Activated T-helper 17 cell treated with anti-CD3 and anti-CD28 coated beads, Interleukin-2, amount 50 U/mL, for 72 hours (primary cell): ENCODE results near the gene LBHD1. TPM values are rescaled to one million over a fixed set of nuclear protein-coding genes. Genes with fewer than 3 reads are reported as not detected.
"Not testable (repeated sequence)": the region's sequence is repeated elsewhere in the genome, so short reads cannot be mapped to it uniquely, and the experiment has no call there.

ENCODE experiments used
- ATAC-seq: fragments of 150-1000 bp; cut with Tn5 transposase; replicated peaks from 2 replicates; pipeline ENCODE4 v1.10.0; 2021; ENCODE audit warnings: mild to moderate bottlenecking, moderate library complexity
- H3K27ac Mint-ChIP-seq: one replicate; pipeline ENCODE4 v1.8.0; 2022; ENCODE audit warnings: mixed read lengths
- H3K27me3 Mint-ChIP-seq: one replicate; pipeline ENCODE4 v1.8.0; 2022; ENCODE audit warnings: mixed read lengths
- H3K36me3 Mint-ChIP-seq: one replicate; pipeline ENCODE4 v1.8.0; 2022; ENCODE audit warnings: low read depth, mild to moderate bottlenecking, mixed read lengths
- H3K4me1 Mint-ChIP-seq: one replicate; pipeline ENCODE4 v1.8.0; 2022; ENCODE audit warnings: mixed read lengths
- H3K4me3 Mint-ChIP-seq: one replicate; pipeline ENCODE4 v1.8.0; 2022; ENCODE audit warnings: mild to moderate bottlenecking, mixed read lengths
- H3K9me3 Mint-ChIP-seq: one replicate; pipeline ENCODE4 v1.8.0; 2022; ENCODE audit warnings: mixed read lengths
- total RNA-seq, 2 donors: library from RNA; stranded (reverse); gene quantifications; one replicate each; pipeline ENCODE4 v1.2.3, GENCODE V29; 2022

Gene LBHD1
- total RNA-seq, 2 donors from 2014 or later: 27.0 to 28.5 TPM

DNA sequence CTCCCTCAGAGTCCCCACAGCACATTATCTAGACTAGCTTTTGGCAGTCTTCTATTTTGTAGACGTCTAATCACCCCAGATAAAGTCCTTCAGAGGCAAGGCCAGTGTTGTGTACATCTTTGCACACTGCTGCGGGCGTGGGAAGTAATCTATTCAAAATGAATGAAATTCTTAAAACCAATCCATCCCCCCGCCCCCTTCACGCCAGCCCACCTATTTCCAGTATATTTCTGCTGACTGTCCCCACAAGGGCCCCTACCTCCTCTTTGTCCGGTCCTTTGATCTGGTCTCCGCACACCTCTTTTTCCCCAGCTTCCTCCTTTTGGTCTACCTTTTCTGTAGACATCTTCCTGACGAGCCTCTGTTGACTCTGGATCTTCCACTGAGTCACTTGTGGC is 34.8 kb upstream of the LBHD1 start:
- Mint-ChIP-seq H3K4me3 (peak overlapping the region; percentile 80), H3K36me3 (peaks cover 51% of the 10 kb centered on the region), H3K9me3 (no peaks in the 10 kb centered on the region), H3K27ac (no peak overlapping the region), H3K4me1 (peaks cover 30% of the 10 kb centered on the region), H3K27me3 (no peaks in the 10 kb centered on the region)
- no peak for ATAC-seq

DNA sequence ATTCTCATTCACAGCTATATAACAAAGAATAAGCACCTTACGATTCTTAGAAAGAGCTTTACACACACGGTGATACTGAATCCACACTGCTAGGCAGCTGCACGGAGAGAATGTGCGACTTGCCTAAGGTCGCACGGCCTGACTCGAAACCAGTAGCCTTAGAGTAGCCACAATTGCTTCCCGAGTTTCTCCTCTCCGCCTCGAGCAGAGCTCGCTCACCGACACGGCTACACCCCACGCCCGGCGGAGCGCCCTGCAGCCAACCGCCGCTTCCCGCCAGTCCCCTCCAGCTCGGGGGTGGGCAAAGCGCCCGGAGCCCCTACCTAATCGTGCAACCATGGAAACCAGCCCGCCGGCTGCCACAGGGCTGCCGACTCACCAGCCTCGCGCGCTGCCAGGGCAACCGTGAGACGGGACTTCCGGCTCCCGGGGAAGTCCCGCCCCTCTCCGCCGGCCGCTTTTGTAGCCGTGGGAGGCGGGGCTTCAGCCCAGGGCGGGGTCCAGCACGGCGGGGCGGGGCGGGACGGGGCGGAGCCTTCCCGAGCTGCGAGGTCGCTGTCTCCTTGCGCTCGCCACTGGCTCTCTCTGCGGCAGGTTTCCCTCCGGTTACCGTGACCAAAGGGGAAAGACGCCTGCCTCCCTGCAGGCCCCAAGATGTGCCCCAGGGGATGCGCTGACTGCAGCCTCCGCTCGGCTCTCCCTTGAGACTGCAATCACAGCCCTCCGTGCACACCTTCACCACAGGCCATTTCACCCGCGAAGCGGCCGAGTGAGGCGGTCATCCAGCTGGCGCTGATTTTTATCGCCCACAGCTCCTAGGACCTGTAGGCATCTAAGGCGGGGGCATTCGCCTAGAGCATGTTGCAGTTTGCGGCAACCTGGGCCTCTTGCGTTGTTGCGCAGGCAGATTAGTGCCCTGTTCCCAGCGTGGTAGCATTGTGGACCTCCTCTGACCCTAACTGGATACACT is 34.1 kb upstream of the LBHD1 start:
- no peaks in the 10 kb centered on the region for H3K27me3 Mint-ChIP-seq
- peak; percentile 77 for ATAC-seq
- H3K4me1 Mint-ChIP-seq: peaks cover 30% of the 10 kb centered on the region
- peaks cover 51% of the 10 kb centered on the region for H3K36me3 Mint-ChIP-seq
- no peaks in the 10 kb centered on the region for H3K9me3 Mint-ChIP-seq
- peak overlapping the region; percentile 46 for H3K27ac Mint-ChIP-seq
- H3K4me3 Mint-ChIP-seq: peak overlapping the region; percentile 80

DNA sequence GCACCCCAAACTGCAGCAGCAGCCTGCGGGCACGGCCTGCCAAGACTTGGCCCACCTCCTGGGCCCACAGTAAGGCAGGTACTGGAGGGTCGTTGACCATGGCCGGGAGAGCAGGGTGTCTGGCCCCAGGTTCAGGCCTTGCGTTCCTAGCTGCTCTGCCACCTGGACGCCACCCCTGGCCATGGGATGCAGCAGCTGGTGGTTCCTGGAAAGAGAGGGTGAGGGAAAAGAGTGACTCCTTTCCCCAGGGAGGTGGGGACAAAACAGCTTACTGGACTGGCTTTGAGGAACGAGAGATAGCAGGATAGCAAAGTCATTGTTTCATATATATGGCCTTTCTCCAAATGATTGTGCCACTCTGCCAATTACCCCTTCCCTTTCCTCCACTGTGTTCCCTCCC is 33.3 kb upstream of the LBHD1 start:
- peak overlapping the region; percentile 80 for H3K4me3 Mint-ChIP-seq
- H3K27ac Mint-ChIP-seq: peak overlapping the region; percentile 46
- H3K36me3 Mint-ChIP-seq: peaks cover 50% of the 10 kb centered on the region
- H3K4me1 Mint-ChIP-seq: peaks cover 30% of the 10 kb centered on the region
- H3K27me3 Mint-ChIP-seq: no peaks in the 10 kb centered on the region
- no peaks in the 10 kb centered on the region for H3K9me3 Mint-ChIP-seq
- no peak for ATAC-seq

DNA sequence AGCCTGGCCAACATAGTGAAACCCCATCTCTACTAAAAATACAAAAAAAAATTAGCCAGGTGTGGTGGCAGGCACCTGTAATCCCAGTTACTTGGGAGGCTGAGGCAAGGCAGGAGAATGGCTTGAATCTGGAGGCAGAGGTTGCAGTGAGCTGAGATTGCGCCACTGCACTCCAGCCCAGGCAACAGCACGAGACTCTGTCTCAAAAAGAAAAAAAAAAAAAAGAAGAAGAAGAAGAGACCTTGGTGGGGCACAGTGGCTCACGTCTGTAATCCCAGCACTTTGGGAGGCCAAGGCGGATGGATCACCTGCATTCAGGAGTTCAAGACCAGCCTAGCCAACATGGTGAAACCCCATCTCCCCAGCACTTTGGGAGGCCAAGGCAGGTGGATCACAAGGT is 31.9 kb upstream of the LBHD1 start:
- H3K9me3 Mint-ChIP-seq, ATAC-seq, H3K4me3 Mint-ChIP-seq, H3K27me3 Mint-ChIP-seq, H3K27ac Mint-ChIP-seq: not testable (repeated sequence)
- Mint-ChIP-seq H3K4me1 (peaks cover 26% of the 10 kb centered on the region), H3K36me3 (peaks cover 39% of the 10 kb centered on the region)

DNA sequence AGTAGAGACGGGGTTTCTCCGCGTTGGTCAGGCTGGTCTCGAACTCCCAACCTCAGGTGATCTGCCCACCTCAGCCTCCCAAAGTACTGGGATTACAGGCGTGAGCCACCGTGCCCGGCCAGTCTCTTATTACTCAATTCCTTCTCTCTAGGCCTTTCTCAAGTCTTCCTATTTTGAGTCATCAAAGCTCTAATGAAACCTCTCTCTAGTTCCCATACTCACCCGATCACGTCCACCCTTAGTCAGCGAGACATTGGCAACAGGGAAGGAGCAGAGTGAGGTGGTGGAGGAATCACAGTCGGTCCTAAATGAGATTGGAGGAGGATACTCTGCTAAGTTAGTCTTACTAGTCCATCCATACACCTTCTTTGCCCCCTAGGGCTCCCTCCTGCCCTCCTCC is 30.2 kb upstream of the LBHD1 start:
- Mint-ChIP-seq H3K9me3 (no peaks in the 10 kb centered on the region), H3K27ac (peak overlapping the region; percentile 70)

DNA sequence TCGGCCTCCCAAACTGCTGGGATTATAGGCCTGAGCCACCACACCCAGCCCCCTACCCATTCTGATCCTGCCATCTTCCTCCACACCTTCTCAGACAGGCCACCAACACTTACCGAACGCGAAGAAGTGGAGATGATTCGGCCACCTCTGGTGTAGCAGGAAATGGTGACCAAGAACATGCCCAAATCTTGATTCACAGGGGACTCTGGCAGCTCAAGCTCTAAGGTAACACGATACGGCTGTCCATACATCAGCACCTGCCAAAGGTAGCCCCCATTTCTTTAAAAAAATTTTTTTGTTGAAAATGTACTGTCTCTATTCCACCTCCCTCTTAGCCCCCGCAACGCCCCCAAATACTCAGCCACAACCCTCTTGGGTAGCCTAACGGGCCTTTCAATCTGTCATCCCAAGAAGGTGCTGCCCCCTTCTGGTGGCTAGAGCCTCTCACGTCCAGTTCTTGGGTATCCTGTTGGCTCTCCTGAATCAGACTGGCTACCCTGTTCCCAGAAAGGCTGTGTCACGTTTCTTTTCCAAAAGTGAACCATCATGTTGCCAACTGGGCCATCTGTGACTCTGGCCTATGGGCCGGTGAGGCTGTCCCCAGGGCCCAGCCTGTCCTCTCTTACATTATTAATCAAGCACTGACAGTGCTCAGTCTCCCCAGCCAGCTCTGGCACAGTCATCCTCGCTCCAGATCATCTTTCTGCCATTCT is 22.5 kb upstream of the LBHD1 start:
- Mint-ChIP-seq H3K36me3 (peaks cover 51% of the 10 kb centered on the region), H3K4me3 (no peak overlapping the region), H3K27ac (peak overlapping the region; percentile 9), H3K4me1 (peaks cover 5% of the 10 kb centered on the region), H3K9me3 (no peaks in the 10 kb centered on the region), H3K27me3 (no peaks in the 10 kb centered on the region)
- peak; percentile 91 for ATAC-seq

More for the DNA sequence above, 30.2 kb upstream of the LBHD1 start:
- H3K4me3 Mint-ChIP-seq: peak overlapping the region; percentile 34
- ATAC-seq: peak; percentile 70
- peaks cover 34% of the 10 kb centered on the region for H3K36me3 Mint-ChIP-seq
- H3K4me1 Mint-ChIP-seq: peaks cover 21% of the 10 kb centered on the region
- H3K27me3 Mint-ChIP-seq: no peaks in the 10 kb centered on the region

DNA sequence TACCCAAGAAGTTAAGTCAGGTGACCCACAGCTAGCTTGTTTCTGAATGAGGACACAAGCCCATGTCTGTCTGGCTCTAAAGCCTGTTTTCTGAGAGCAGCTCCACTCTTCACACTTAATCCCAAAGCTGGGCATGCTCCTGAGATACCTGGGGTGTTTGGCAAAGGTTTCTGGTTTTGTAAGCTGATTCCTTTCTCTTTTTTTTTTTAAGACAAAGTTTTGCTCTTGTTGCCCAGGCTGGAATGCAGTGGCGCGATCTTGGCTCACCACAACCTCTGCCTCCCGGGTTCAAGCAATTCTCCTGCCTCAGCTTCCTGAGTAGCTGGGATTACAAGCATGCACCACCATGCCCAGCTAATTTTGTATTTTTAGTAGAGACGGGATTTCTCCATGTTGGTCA is 21.6 kb upstream of the LBHD1 start:
- not testable (repeated sequence) for H3K4me1 Mint-ChIP-seq, H3K27me3 Mint-ChIP-seq, H3K9me3 Mint-ChIP-seq, H3K27ac Mint-ChIP-seq, ATAC-seq, H3K4me3 Mint-ChIP-seq
- H3K36me3 Mint-ChIP-seq: peaks cover 59% of the 10 kb centered on the region

DNA sequence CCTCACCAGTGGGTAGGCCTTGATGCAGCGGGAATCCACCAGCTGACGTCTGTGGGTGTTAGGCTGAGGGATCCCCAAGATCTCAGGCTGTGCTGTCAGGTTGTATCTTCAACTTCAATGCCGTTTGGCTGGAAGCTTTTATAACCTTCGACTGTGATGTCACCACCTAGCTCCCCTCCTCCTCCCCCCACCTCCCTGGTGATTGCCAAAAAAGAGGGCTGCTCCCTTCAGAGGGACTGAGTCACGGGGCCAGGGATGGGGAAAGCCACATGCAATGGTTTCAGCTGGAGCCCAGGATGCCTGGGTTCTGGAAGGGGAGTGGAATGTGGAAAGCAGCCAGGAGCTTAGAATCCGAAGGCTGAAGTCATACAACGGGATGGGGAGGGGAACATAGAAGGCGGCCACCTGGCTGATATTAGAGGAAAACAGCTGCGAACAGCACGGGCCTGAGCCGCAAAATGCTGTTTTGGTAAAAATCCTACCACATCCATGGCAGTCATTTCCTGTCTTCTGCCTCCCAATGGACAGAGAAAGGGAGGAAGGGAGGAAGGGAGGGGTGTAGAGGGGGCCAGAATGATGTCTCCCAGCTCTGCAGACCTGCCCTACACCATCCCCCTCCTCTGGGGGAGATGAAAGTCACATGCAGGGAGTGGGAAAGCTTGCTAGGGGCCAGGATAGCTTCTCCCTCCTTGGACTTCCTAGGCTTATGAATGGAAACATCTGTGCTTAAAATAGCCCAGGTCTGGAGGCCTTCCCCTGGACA is 17.5 kb upstream of the LBHD1 start, which contains the start of gene LRRN4CL:
LRRN4CL (minus strand) TSS at position 110 of the 763 bp plus-strand sequence. CDS start 1,022 bp downstream, outside the sequence.
- Mint-ChIP-seq H3K27ac (no peak within 1 kb of the TSS), H3K4me1 (peaks cover 2% of the 10 kb centered on the region), H3K36me3 (peaks cover 50% of the 10 kb centered on the region), H3K27me3 (peaks cover 3% of the 10 kb centered on the region), H3K4me3 (no peak within 1 kb of the TSS), H3K9me3 (no peaks in the 10 kb centered on the region)
- ATAC-seq: no peak

DNA sequence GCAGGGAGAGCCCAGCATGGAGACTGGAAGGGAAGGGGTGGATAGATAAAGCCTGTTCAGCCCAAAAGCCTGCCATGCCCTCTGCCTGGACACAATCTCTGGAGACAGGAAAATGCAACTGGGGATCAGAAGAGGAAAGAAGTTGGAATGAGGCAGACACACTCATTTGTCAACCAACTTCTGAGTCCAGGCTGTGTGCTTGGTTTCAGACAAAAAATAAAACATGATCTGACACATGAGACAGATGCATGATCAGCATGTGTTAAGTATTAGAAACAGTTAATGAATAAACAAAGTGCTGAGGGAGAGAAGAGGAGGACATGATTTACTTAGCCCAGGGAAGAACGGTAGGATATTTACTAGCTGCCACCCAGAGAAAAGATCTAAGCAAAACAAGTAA is 16.4 kb upstream of the LBHD1 start:
- Mint-ChIP-seq H3K4me1 (no peaks in the 10 kb centered on the region), H3K9me3 (no peaks in the 10 kb centered on the region), H3K27me3 (peaks cover 3% of the 10 kb centered on the region)

DNA sequence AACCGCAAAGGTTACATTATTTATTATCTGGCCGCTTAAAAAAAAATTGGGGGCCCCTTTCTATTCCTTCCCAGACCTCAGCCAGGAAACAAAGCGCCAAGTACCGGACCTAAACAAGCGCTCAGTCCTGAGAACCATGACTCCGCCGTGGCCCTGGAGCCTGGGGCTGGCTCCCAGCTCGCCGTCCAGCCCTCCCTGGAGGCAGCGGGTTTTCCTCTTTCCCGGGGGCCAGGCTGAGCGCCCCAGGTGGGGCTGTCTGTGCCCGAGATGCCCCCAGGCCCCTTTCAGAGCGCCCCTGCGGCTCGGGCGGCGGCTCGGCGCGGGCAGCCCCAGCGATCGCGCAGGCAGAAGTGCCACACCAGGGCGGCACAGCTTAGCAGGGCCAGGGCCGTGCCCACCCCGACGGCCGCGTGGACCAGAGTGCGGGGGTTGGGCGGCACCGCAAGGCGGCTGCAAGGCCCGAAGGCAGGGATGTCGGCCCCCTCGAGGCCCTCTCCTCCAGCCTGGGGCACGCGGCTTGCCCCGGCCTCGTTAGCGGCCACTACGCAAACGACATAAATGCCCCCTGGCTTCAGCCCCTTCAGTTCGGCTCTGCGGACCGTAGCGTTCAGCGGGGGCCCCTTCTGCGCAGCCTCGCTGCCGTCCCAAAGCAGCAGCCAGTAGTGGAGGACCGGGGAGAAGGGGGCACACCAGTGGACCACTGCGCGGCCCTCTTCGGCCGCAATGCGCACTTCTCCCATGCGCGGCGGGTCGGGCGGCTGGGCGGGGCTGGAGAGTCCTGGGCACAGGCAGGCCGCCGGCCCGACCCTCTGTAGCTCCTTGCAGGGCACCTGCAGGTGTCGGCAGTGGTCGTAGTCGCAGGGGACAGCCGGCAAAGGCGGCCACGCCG is 15.7 kb upstream of the LBHD1 start:
- ATAC-seq: no peak
- H3K4me3 Mint-ChIP-seq: no peak overlapping the region

More for the DNA sequence above, 16.4 kb upstream of the LBHD1 start:
- no peak overlapping the region for H3K4me3 Mint-ChIP-seq
- peaks cover 45% of the 10 kb centered on the region for H3K36me3 Mint-ChIP-seq
- H3K27ac Mint-ChIP-seq: no peak overlapping the region
- no peak for ATAC-seq

DNA sequence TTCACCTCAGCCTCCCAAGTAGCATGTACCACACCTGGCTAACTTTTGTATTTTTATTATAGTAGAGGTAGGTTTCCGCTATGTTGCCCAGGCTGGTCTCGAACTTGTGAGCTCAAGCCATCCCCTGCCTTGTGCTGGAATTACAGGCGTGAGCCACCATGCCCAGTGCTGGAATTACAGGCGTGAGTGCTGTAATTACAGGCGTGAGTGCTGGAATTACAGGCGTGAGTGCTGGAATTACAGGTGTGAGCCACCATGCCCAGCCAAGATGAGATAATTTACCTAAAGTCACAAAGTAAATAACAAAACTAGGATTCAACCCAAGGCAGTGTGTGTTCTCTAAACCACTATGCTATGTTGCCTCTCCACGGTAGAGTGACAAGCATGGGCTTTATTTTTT is 10.5 kb upstream of the LBHD1 start:
- no peak for ATAC-seq
- Mint-ChIP-seq H3K27ac (no peak overlapping the region), H3K36me3 (peaks cover 15% of the 10 kb centered on the region), H3K4me1 (peaks cover 13% of the 10 kb centered on the region), H3K27me3 (no peaks in the 10 kb centered on the region), H3K4me3 (no peak overlapping the region), H3K9me3 (no peaks in the 10 kb centered on the region)

More for the DNA sequence above, 15.7 kb upstream of the LBHD1 start:
- Mint-ChIP-seq H3K9me3 (no peaks in the 10 kb centered on the region), H3K4me1 (no peaks in the 10 kb centered on the region), H3K36me3 (peaks cover 39% of the 10 kb centered on the region), H3K27me3 (peaks cover 3% of the 10 kb centered on the region), H3K27ac (no peak overlapping the region)

DNA sequence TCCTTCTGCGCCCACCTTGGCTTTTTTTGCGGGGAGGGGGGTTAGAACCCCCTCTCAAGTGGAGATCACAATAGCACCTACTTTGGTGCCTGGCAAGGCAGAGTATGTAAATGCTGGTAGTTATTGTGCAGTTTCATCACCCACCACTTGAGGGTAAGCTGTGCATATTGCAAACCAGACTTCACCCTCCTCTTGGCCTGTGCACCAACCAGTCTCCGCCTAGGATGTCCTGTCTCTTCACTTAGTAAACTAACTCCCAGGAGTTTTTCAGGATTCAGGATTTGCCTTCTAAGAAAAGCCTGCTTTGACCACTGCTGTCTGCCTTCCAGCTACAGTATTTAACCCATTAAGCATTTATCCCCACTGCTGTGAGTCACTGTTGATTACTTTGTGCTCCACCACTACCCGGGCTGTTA is 8.8 kb upstream of the LBHD1 start:
- H3K27me3 Mint-ChIP-seq: no peaks in the 10 kb centered on the region
- H3K4me3 Mint-ChIP-seq: peak overlapping the region; percentile 42

More for the DNA sequence above, 8.8 kb upstream of the LBHD1 start:
- ATAC-seq: peak; percentile 81
- peaks cover 32% of the 10 kb centered on the region for H3K36me3 Mint-ChIP-seq
- H3K27ac Mint-ChIP-seq: peak overlapping the region; percentile 84
- peaks cover 20% of the 10 kb centered on the region for H3K4me1 Mint-ChIP-seq
- no peaks in the 10 kb centered on the region for H3K9me3 Mint-ChIP-seq
